ENCODE measurements around the gene BICRA.
A peak's percentile ranks its signal among the peaks of the same experiment; 100 is the strongest.

The BICRA gene

GRCh38 chr19:47702671-47703070 is 93.7 kb downstream of the BICRA start:
- peaks cover 33% of the 10 kb centered on the region for H3K36me3 Mint-ChIP-seq (ENCODE audit: low read depth)
- H3K27me3 Mint-ChIP-seq (ENCODE audit: low read depth), result peaks cover 6% of the 10 kb centered on the region
- H3K4me3 Mint-ChIP-seq, result no peak overlapping the region
- no peaks in the 10 kb centered on the region for H3K9me3 Mint-ChIP-seq
- H3K4me1 Mint-ChIP-seq, result no peaks in the 10 kb centered on the region
- TF ChIP-seq CTCF (IDR thresholded peaks at IDR 0.05; ENCODE audit: unreplicated experiment in 3 of 3), result no peak
- H3K27ac Mint-ChIP-seq, result no peak overlapping the region

- Mint-ChIP-seq H3K4me3 (no peak overlapping the region), H3K9me3 (no peaks in the 10 kb centered on the region), H3K4me1 (no peaks in the 10 kb centered on the region), H3K27me3 (ENCODE audit: low read depth) (peaks cover 7% of the 10 kb centered on the region), H3K36me3 (ENCODE audit: low read depth) (peaks cover 33% of the 10 kb centered on the region), H3K27ac (no peak overlapping the region)
- no peak for TF ChIP-seq CTCF (IDR thresholded peaks at IDR 0.05; ENCODE audit: unreplicated experiment in 3 of 3)
Measured at GRCh38 chr19:47703301-47703700, 94.4 kb downstream of the BICRA start.

GRCh38 chr19:47704024-47704423 is 95.1 kb downstream of the BICRA start:
- Mint-ChIP-seq H3K36me3 (ENCODE audit: low read depth) (peaks cover 33% of the 10 kb centered on the region), H3K27ac (peak overlapping the region in 1 of 3 experiments; percentile 9), H3K4me3 (no peak overlapping the region), H3K4me1 (no peaks in the 10 kb centered on the region), H3K27me3 (ENCODE audit: low read depth) (peaks cover 7% of the 10 kb centered on the region), H3K9me3 (no peaks in the 10 kb centered on the region)
- TF ChIP-seq CTCF (IDR thresholded peaks at IDR 0.05; ENCODE audit: unreplicated experiment in 3 of 3), result no peak

GRCh38 chr19:47704656-47705055 is 95.7 kb downstream of the BICRA start:
- peaks cover 33% of the 10 kb centered on the region for H3K36me3 Mint-ChIP-seq (ENCODE audit: low read depth)

GRCh38 chr19:47707135-47707925 is 98.4 kb downstream of the BICRA start:
- no peaks in the 10 kb centered on the region for H3K4me1 Mint-ChIP-seq
- peaks cover 20% of the 10 kb centered on the region for H3K36me3 Mint-ChIP-seq (ENCODE audit: low read depth)
- no peaks in the 10 kb centered on the region for H3K9me3 Mint-ChIP-seq
- no peak overlapping the region for H3K4me3 Mint-ChIP-seq
- H3K27me3 Mint-ChIP-seq (ENCODE audit: low read depth), result peaks cover 18% of the 10 kb centered on the region
- peak; percentile 58 to 65 (median 63) for TF ChIP-seq CTCF (IDR thresholded peaks at IDR 0.05; ENCODE audit: unreplicated experiment in 3 of 3)
- no peak overlapping the region for H3K27ac Mint-ChIP-seq

More at GRCh38 chr19:47704656-47705055, 95.7 kb downstream of the BICRA start:
- no peak for TF ChIP-seq CTCF (IDR thresholded peaks at IDR 0.05; ENCODE audit: unreplicated experiment in 3 of 3)
- no peak overlapping the region for H3K27ac Mint-ChIP-seq
- peaks cover 7% of the 10 kb centered on the region for H3K27me3 Mint-ChIP-seq (ENCODE audit: low read depth)
- no peak overlapping the region for H3K4me3 Mint-ChIP-seq
- H3K4me1 Mint-ChIP-seq, result no peaks in the 10 kb centered on the region
- no peaks in the 10 kb centered on the region for H3K9me3 Mint-ChIP-seq
